Myocyte (in vitro differentiated cells): ENCODE results near the gene ZNF821. TPM values are rescaled to one million over a fixed set of nuclear protein-coding genes. Genes with fewer than 3 reads are reported as not detected.
"Not testable (repeated sequence)": the region's sequence is repeated elsewhere in the genome, so short reads cannot be mapped to it uniquely, and the experiment has no call there.

Experiments
- DNase-seq: peaks from one replicate; pipeline ENCODE4 v3.0.0-alpha.2; 2012; ENCODE audit warnings: low read depth
- total RNA-seq: library from RNA; depleted of rRNA; stranded (reverse); fragments of >200 nt; gene quantifications from 2 replicates; pipeline ENCODE4 v1.2.3, GENCODE V29; 2014

ZNF821 gene
- total RNA-seq, 1 donor from 2014 or later: 7.1 TPM

GRCh38 chr16:71811261-71811803, 72.7 kb downstream of the ZNF821 start:
- no peak for DNase-seq

GRCh38 chr16:71810155-71810530, 73.8 kb downstream of the ZNF821 start:
- DNase-seq: not testable (repeated sequence)

Other genes starting within 250 kb of the ZNF821 start
- gene PHLPP2, start 159.5 kb downstream of the ZNF821 start, total RNA-seq: 6.9 and 9.1 TPM in 2 replicates
- 56.2 and 60.6 TPM in 2 replicates for gene AP1G1, start 75.3 kb downstream of the ZNF821 start, total RNA-seq
- gene ATXN1L, start 38.2 kb downstream of the ZNF821 start, total RNA-seq: 10.6 and 10.7 TPM in 2 replicates
- 246 and 256 TPM in 2 replicates for gene IST1, start 11.3 kb upstream of the ZNF821 start, total RNA-seq
- gene PKD1L3, start 116.2 kb upstream of the ZNF821 start, total RNA-seq: not detected in 2 replicates
- gene DHODH, start 124.6 kb upstream of the ZNF821 start, total RNA-seq: 4.2 and 6.0 TPM in 2 replicates
- gene HP, start 170.3 kb upstream of the ZNF821 start, total RNA-seq: not detected in 2 replicates
- gene HPR, start 179.0 kb upstream of the ZNF821 start, total RNA-seq: not detected in 2 replicates
- gene TXNL4B, start 209.4 kb upstream of the ZNF821 start, total RNA-seq: 5.6 and 5.8 TPM in 2 replicates
- gene DHX38, start 209.7 kb upstream of the ZNF821 start, total RNA-seq: 30.5 and 40.5 TPM in 2 replicates